ENCODE measurements around the gene HNRNPH1.
"Not testable (repeated sequence)": the region's sequence is repeated elsewhere in the genome, so short reads cannot be mapped to it uniquely, and the experiment has no call there.

- not testable (repeated sequence) for TF ChIP-seq CTCF (conservative IDR thresholded peaks at IDR 0.05 in 1 of 2, IDR thresholded peaks at IDR 0.05 in 1 of 2; ENCODE audit: extremely low read depth in 1 of 2, insufficient read depth in 1 of 2, low read depth in 1 of 2, low read length in 2 of 2); EZH2 (IDR thresholded peaks at IDR 0.05; ENCODE audit: borderline replicate concordance, low read length)
Observed at GRCh38 chr5:179643141-179643920, 19.9 kb upstream of the HNRNPH1 start.
